Trophoblast cell (in vitro differentiated cells and primary cell): Measurements from ENCODE around the gene STIM1.

Source experiments
- DNase-seq, 2 donors: peaks; one replicate each; pipeline ENCODE4 v3.0.0-alpha.2; 2016
- H2AFZ ChIP-seq: 2 replicates; pipeline ENCODE4 v1.6.1; 2013; ENCODE audit warnings: low read length, moderate library complexity, mild to moderate bottlenecking; ENCODE audit not compliant: insufficient read depth, poor library complexity
- H2AK5ac ChIP-seq: 2 replicates; pipeline ENCODE4 v1.6.1; 2013; ENCODE audit warnings: mild to moderate bottlenecking, low read length
- H2BK120ac ChIP-seq: 2 replicates; pipeline ENCODE4 v1.6.1; 2013; ENCODE audit warnings: low read length, mild to moderate bottlenecking, moderate library complexity; ENCODE audit not compliant: insufficient read depth, poor library complexity
- H2BK12ac ChIP-seq: 2 replicates; pipeline ENCODE4 v1.6.1; 2013; ENCODE audit warnings: mild to moderate bottlenecking, low read length, moderate library complexity
- H2BK5ac ChIP-seq: 2 replicates; pipeline ENCODE4 v1.6.1; 2013; ENCODE audit warnings: low read length, low read depth, moderate library complexity, mild to moderate bottlenecking; ENCODE audit not compliant: poor library complexity
- H3K14ac ChIP-seq: 2 replicates; pipeline ENCODE4 v1.6.1; 2013; ENCODE audit warnings: mild to moderate bottlenecking, low read length
- H3K18ac ChIP-seq: 2 replicates; pipeline ENCODE4 v1.6.1; 2013; ENCODE audit warnings: mild to moderate bottlenecking, low read length
- H3K23ac ChIP-seq: 2 replicates; pipeline ENCODE4 v1.6.1; 2013; ENCODE audit warnings: low read length
- H3K27ac ChIP-seq: 2 replicates; pipeline ENCODE4 v1.5.1; 2013; ENCODE audit warnings: low read depth, mild to moderate bottlenecking, inconsistent platforms, low read length, moderate library complexity
- H3K27me3 ChIP-seq: 2 replicates; pipeline ENCODE4 v1.6.1; 2013; ENCODE audit warnings: inconsistent platforms, mild to moderate bottlenecking, low read length, moderate library complexity; ENCODE audit not compliant: insufficient read depth
- H3K36me3 ChIP-seq, 2 experiments: 1 replicate in 1 of 2; 2 replicates in 1 of 2; pipeline ENCODE4 v1.6.1; 2013; ENCODE audit warnings: low read length in 2 of 2, mild to moderate bottlenecking in 2 of 2, moderate library complexity in 1 of 2; ENCODE audit not compliant: insufficient read depth in 2 of 2, control insufficient read depth in 1 of 2
- H3K4ac ChIP-seq: 2 replicates; pipeline ENCODE4 v1.6.1; 2013; ENCODE audit warnings: low read depth, mild to moderate bottlenecking, low read length, moderate library complexity
- H3K4me1 ChIP-seq, 2 experiments: 1 replicate in 1 of 2; 2 replicates in 1 of 2; pipeline ENCODE4 v1.6.1; 2013; ENCODE audit warnings: low read length in 2 of 2, mild to moderate bottlenecking in 2 of 2, moderate library complexity in 1 of 2; ENCODE audit not compliant: insufficient read depth in 2 of 2, control insufficient read depth in 1 of 2
- H3K4me2 ChIP-seq: 2 replicates; pipeline ENCODE4 v1.6.1; 2013; ENCODE audit warnings: inconsistent platforms, mild to moderate bottlenecking, low read length, moderate library complexity
- H3K4me3 ChIP-seq: 2 replicates; pipeline ENCODE4 v1.5.1; 2013; ENCODE audit warnings: mild to moderate bottlenecking, low read depth, low read length, inconsistent platforms
- H3K79me1 ChIP-seq: one replicate; pipeline ENCODE4 v1.6.1; 2013; ENCODE audit warnings: low read length
- H3K79me2 ChIP-seq: 2 replicates; pipeline ENCODE4 v1.6.1; 2013; ENCODE audit warnings: low read length, mild to moderate bottlenecking; ENCODE audit not compliant: control insufficient read depth, insufficient read depth, poor library complexity
- H3K9ac ChIP-seq: 2 replicates; pipeline ENCODE4 v1.6.1; 2013; ENCODE audit warnings: mild to moderate bottlenecking, low read length
- H3K9me3 ChIP-seq: 2 replicates; pipeline ENCODE4 v1.6.1; 2013; ENCODE audit warnings: low read depth, mild to moderate bottlenecking, control low read depth, inconsistent platforms, low read length; ENCODE audit not compliant: insufficient read depth
- H4K12ac ChIP-seq: 2 replicates; pipeline ENCODE4 v1.6.1; 2013; ENCODE audit warnings: low read depth, mild to moderate bottlenecking, low read length, moderate library complexity
- H4K8ac ChIP-seq: 2 replicates; pipeline ENCODE4 v1.6.1; 2013; ENCODE audit warnings: low read depth, mild to moderate bottlenecking, low read length, moderate library complexity
- H4K91ac ChIP-seq: one replicate; pipeline ENCODE4 v1.6.1; 2013; ENCODE audit warnings: low read depth, mild to moderate bottlenecking, low read length, moderate library complexity
- WGBS: extraction: QIAGEN DNeasy Blood & Tissue Kit; methylation state at CpG from one replicate; pipeline ENCODE4 v1.1.7; 2013; ENCODE audit warnings: missing lambda C conversion rate; ENCODE audit not compliant: insufficient read length, insufficient coverage; ENCODE audit errors: extremely low coverage; 5-methylcytosine and 5-hydroxymethylcytosine counted together

STIM1 gene

DNA sequence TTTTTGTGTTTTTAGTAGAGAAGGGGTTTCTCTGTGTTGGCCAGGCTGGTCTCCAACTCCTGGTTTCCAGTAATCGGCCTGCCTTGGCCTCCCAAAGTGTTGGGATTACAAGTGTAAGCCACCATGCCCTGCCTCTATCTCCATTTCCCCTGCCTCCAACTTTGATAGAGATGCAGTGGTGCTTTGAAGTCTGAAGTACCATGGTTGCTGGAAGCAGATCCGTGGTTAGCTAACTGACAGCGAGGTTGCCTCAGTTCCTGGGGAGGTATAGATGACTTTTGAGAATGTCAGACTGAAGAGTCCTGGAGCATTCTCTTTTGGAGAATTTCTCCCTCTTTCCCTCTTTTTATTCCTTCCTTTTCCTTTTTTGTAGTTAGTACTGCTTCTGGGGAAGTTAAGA is 127.6 kb downstream of the STIM1 start:
- Histone ChIP-seq H3K27me3 (no peaks in the 10 kb centered on the region), H3K9me3 (no peaks in the 10 kb centered on the region), H3K36me3 (no peaks in the 10 kb centered on the region), H3K27ac (no peak overlapping the region), H4K91ac (no peak overlapping the region), H4K8ac (no peak overlapping the region), H3K4me1 (no peaks in the 10 kb centered on the region), H3K14ac (no peak overlapping the region), H3K9ac (no peak overlapping the region), H3K4me3 (no peak overlapping the region), H2BK5ac (no peak overlapping the region), H3K79me2 (no peaks in the 10 kb centered on the region), H3K4ac (no peak overlapping the region), H2AK5ac (no peak overlapping the region), H3K23ac (no peak overlapping the region), H2BK12ac (no peak overlapping the region), H2BK120ac (no peak overlapping the region), H3K79me1 (no peaks in the 10 kb centered on the region), H3K18ac (no peak overlapping the region), H4K12ac (no peak overlapping the region), H2AFZ (no peak overlapping the region), H3K4me2 (no peak overlapping the region)
- WGBS, result no CpG with 5 or more reads among the region's 3 CpGs
- DNase-seq, result no peak

- Histone ChIP-seq H3K79me2 (no peaks in the 10 kb centered on the region), H2BK120ac (no peak overlapping the region), H3K18ac (no peak overlapping the region), H2AFZ (no peak overlapping the region), H3K79me1 (no peaks in the 10 kb centered on the region), H2BK12ac (no peak overlapping the region), H3K27ac (no peak overlapping the region), H4K91ac (no peak overlapping the region), H4K12ac (no peak overlapping the region), H3K4me2 (no peak overlapping the region), H4K8ac (no peak overlapping the region), H3K4me1 (no peaks in the 10 kb centered on the region), H3K36me3 (no peaks in the 10 kb centered on the region), H3K9ac (no peak overlapping the region), H2AK5ac (no peak overlapping the region), H2BK5ac (no peak overlapping the region), H3K27me3 (no peaks in the 10 kb centered on the region), H3K4ac (no peak overlapping the region), H3K9me3 (no peaks in the 10 kb centered on the region), H3K4me3 (no peak overlapping the region), H3K14ac (no peak overlapping the region), H3K23ac (no peak overlapping the region)
- no peak for DNase-seq
- WGBS, result no CpG with 5 or more reads among the region's 5 CpGs
Measured at GRCh38 chr11:3984896-3985295, 129.4 kb downstream of the STIM1 start.

DNA sequence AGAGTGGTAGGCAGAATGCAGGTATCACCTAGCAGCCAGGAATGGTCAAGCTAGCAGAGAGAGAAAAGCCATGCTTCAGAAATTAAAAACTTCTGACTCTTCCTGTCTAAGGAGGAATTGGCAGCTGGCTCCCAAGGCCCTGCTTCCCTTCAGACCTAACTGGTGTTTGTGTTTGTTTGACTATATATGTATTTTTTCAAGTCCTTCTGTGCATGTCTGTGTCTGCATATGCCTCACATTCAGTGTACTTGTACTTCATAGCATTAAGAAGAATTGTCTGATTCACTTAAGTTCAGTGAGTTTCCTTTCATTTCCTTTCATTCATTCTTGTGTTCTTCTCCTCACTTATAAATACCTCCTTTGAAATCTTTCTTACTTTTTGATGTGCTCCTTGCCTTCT is 130.2 kb downstream of the STIM1 start:
- H3K4me2 ChIP-seq, result no peak overlapping the region
- H2BK5ac ChIP-seq, result no peak overlapping the region
- H3K27ac ChIP-seq, result no peak overlapping the region
- H4K91ac ChIP-seq, result no peak overlapping the region
- H2AFZ ChIP-seq, result no peak overlapping the region
- no peak overlapping the region for H4K8ac ChIP-seq
- no peaks in the 10 kb centered on the region for H3K79me2 ChIP-seq
- H3K9me3 ChIP-seq, result no peaks in the 10 kb centered on the region
- H3K9ac ChIP-seq, result no peak overlapping the region
- H3K4ac ChIP-seq, result no peak overlapping the region
- DNase-seq, result no peak
- no peak overlapping the region for H2BK120ac ChIP-seq
- no peak overlapping the region for H3K4me3 ChIP-seq
- H4K12ac ChIP-seq, result no peak overlapping the region
- H3K79me1 ChIP-seq, result no peaks in the 10 kb centered on the region
- no peaks in the 10 kb centered on the region for H3K4me1 ChIP-seq
- H3K14ac ChIP-seq, result no peak overlapping the region
- peak overlapping the region; percentile 34 for H3K23ac ChIP-seq
- no peaks in the 10 kb centered on the region for H3K36me3 ChIP-seq
- H3K27me3 ChIP-seq, result no peaks in the 10 kb centered on the region
- no peak overlapping the region for H2BK12ac ChIP-seq
- no peak overlapping the region for H3K18ac ChIP-seq
- no peak overlapping the region for H2AK5ac ChIP-seq

GRCh38 chr11:3986301-3986700 is 130.8 kb downstream of the STIM1 start:
- no peak overlapping the region for H3K18ac ChIP-seq
- H3K27ac ChIP-seq, result no peak overlapping the region
- DNase-seq, result no peak
- H3K36me3 ChIP-seq, result no peaks in the 10 kb centered on the region
- H3K79me2 ChIP-seq, result no peaks in the 10 kb centered on the region
- H3K4me1 ChIP-seq, result no peaks in the 10 kb centered on the region
- no peak overlapping the region for H3K14ac ChIP-seq
- H3K23ac ChIP-seq, result no peak overlapping the region
- H2BK12ac ChIP-seq, result no peak overlapping the region
- H3K27me3 ChIP-seq, result no peaks in the 10 kb centered on the region
- no peak overlapping the region for H4K8ac ChIP-seq
- H4K12ac ChIP-seq, result no peak overlapping the region
- no peak overlapping the region for H3K4me2 ChIP-seq
- H4K91ac ChIP-seq, result no peak overlapping the region
- no peak overlapping the region for H2AFZ ChIP-seq
- H2AK5ac ChIP-seq, result no peak overlapping the region
- H3K4ac ChIP-seq, result no peak overlapping the region
- no peak overlapping the region for H2BK120ac ChIP-seq
- no peak overlapping the region for H2BK5ac ChIP-seq
- no peak overlapping the region for H3K4me3 ChIP-seq
- no peak overlapping the region for H3K9ac ChIP-seq
- no CpG with 5 or more reads among the region's 1 CpG for WGBS
- no peaks in the 10 kb centered on the region for H3K9me3 ChIP-seq
- H3K79me1 ChIP-seq, result no peaks in the 10 kb centered on the region
